Neural cell (in vitro differentiated cells): ENCODE measurements around the gene RAD51C. TPM values are rescaled to one million over a fixed set of nuclear protein-coding genes. Genes with fewer than 3 reads are reported as not detected.
A peak's percentile ranks its signal among the peaks of the same experiment; 100 is the strongest.

Source experiments
- H2AFZ ChIP-seq: fragments of 200-600, 300-800 bp; sonication (generic), shearing (Covaris generic); 2 replicates; pipeline ENCODE4 v1.6.0; 2014; ENCODE audit warnings: low read depth, mild to moderate bottlenecking, antibody characterized with exemption, low read length, moderate library complexity
- H3F3A ChIP-seq: fragments of 200-600 bp; shearing (Covaris generic); 2 replicates; pipeline ENCODE4 v1.6.1; 2016; ENCODE audit warnings: mild to moderate bottlenecking, moderate library complexity, mixed read lengths, antibody characterized with exemption, low read length; ENCODE audit not compliant: insufficient read depth, poor library complexity, severe bottlenecking
- H3K27ac ChIP-seq: fragments of 200-600, 300-800 bp; sonication (generic), shearing (Covaris generic); 2 replicates; pipeline ENCODE4 v1.5.1; 2014; ENCODE audit warnings: mild to moderate bottlenecking, low read length, moderate library complexity
- H3K27me3 ChIP-seq: fragments of 300-800, 200-600 bp; sonication (generic), shearing (Covaris generic); 2 replicates; pipeline ENCODE4 v1.6.0; 2014; ENCODE audit warnings: mild to moderate bottlenecking, low read depth, low read length, moderate library complexity; ENCODE audit not compliant: insufficient read depth
- H3K36me3 ChIP-seq: fragments of 300-800, 200-600 bp; sonication (generic), shearing (Covaris generic); 2 replicates; pipeline ENCODE4 v1.5.1; 2014; ENCODE audit warnings: mild to moderate bottlenecking, antibody characterized with exemption, low read length, moderate library complexity; ENCODE audit not compliant: insufficient read depth
- H3K4me2 ChIP-seq: fragments of 300-800, 200-600 bp; sonication (generic), shearing (Covaris generic); 2 replicates; pipeline ENCODE4 v1.6.0; 2014; ENCODE audit warnings: mild to moderate bottlenecking, low read length
- H3K4me3 ChIP-seq: fragments of 300-800, 200-600 bp; sonication (generic), shearing (Covaris generic); 2 replicates; pipeline ENCODE4 v1.5.1; 2014; ENCODE audit warnings: mild to moderate bottlenecking, low read length, moderate library complexity
- H3K79me2 ChIP-seq: fragments of 200-600 bp; shearing (Covaris generic); replicated peaks from 2 replicates; pipeline ENCODE4 v1.6.0; 2014; ENCODE audit warnings: mild to moderate bottlenecking, low read length, moderate library complexity; ENCODE audit not compliant: insufficient read depth
- H3K9ac ChIP-seq: fragments of 300-800, 200-600 bp; sonication (generic), shearing (Covaris generic); 2 replicates; pipeline ENCODE4 v1.6.1; 2016; ENCODE audit warnings: mild to moderate bottlenecking, low read length, mixed read lengths
- H3K9me2 ChIP-seq: fragments of 200-600 bp; shearing (Covaris generic); 2 replicates; pipeline ENCODE4 v1.6.1; 2016; ENCODE audit warnings: mild to moderate bottlenecking, low read length, mixed read lengths; ENCODE audit not compliant: insufficient read depth
- H3K9me3 ChIP-seq: fragments of 200-600, 300-800 bp; sonication (generic), shearing (Covaris generic); 2 replicates; pipeline ENCODE4 v1.6.1; 2016; ENCODE audit warnings: mild to moderate bottlenecking, mixed run types, low read length, moderate library complexity, mixed read lengths
- H4K20me1 ChIP-seq: fragments of 200-600 bp; shearing (Covaris generic); 2 replicates; pipeline ENCODE4 v1.6.1; 2016; ENCODE audit warnings: mild to moderate bottlenecking, mixed run types; ENCODE audit not compliant: insufficient read depth
- CTCF ChIP-seq: fragments of 450-650 bp; IDR thresholded peaks from 2 replicates; pipeline ENCODE4 v1.5.1; 2014; ENCODE audit warnings: antibody characterized with exemption, mild to moderate bottlenecking, moderate library complexity; ENCODE audit not compliant: poor library complexity, severe bottlenecking
- EZH2 ChIP-seq: fragments of 200-600, 300-800 bp; shearing (Covaris generic), sonication (generic); IDR thresholded peaks from 2 replicates; pipeline ENCODE4 v1.6.1; 2014; ENCODE audit warnings: antibody characterized with exemption, low read length, borderline replicate concordance, mild to moderate bottlenecking; ENCODE audit not compliant: insufficient read depth, poor library complexity, severe bottlenecking
- MXI1 ChIP-seq: fragments of 450-650 bp; conservative IDR thresholded peaks from 2 replicates; pipeline ENCODE4 v1.6.1; 2014; ENCODE audit warnings: antibody characterized with exemption, mild to moderate bottlenecking; ENCODE audit not compliant: poor library complexity, severe bottlenecking
- POLR2AphosphoS5 ChIP-seq: IDR thresholded peaks from 2 replicates; pipeline ENCODE4 v1.6.1; 2012
- REST ChIP-seq: IDR thresholded peaks from 2 replicates; pipeline ENCODE4 v1.6.1; 2012; ENCODE audit warnings: borderline replicate concordance
- TAF1 ChIP-seq: IDR thresholded peaks from 2 replicates; pipeline ENCODE4 v1.6.1; 2012; ENCODE audit warnings: low read depth
- polyA plus RNA-seq: library from polyadenylated mRNA; depleted of rRNA; stranded (reverse); fragments of >200 nt; gene quantifications from 2 replicates; pipeline ENCODE4 v1.2.3, GENCODE V29; 2014

Gene RAD51C
- polyA plus RNA-seq, 1 donor from 2014 or later = 25.1 TPM

GRCh38 chr17:58665946-58666857 lies 26.2 kb upstream of the RAD51C start:
- H3K4me3 ChIP-seq = no peak overlapping the region
- no peaks in the 10 kb centered on the region for H3F3A ChIP-seq
- no peaks in the 10 kb centered on the region for H4K20me1 ChIP-seq
- no peaks in the 10 kb centered on the region for H3K79me2 ChIP-seq
- no peaks in the 10 kb centered on the region for H3K9me3 ChIP-seq
- H2AFZ ChIP-seq = no peak overlapping the region
- H3K36me3 ChIP-seq = no peaks in the 10 kb centered on the region
- H3K27me3 ChIP-seq = no peaks in the 10 kb centered on the region
- no peak overlapping the region for H3K9ac ChIP-seq
- H3K27ac ChIP-seq = no peak overlapping the region
- no peak overlapping the region for H3K4me2 ChIP-seq
- TF ChIP-seq CTCF (no peak), POLR2AphosphoS5 (peak; percentile 9), EZH2 (no peak), MXI1 (no peak)
- H3K9me2 ChIP-seq = no peaks in the 10 kb centered on the region

GRCh38 chr17:58666858-58667267 lies 25.5 kb upstream of the RAD51C start:
- Histone ChIP-seq H3K27ac (no peak overlapping the region), H3K4me2 (no peak overlapping the region)

More at GRCh38 chr17:58666858-58667267, 25.5 kb upstream of the RAD51C start:
- H3K36me3 ChIP-seq = no peaks in the 10 kb centered on the region
- no peaks in the 10 kb centered on the region for H3K9me2 ChIP-seq
- H3K79me2 ChIP-seq = no peaks in the 10 kb centered on the region
- no peaks in the 10 kb centered on the region for H3F3A ChIP-seq
- no peak for TF ChIP-seq TAF1
- no peak for TF ChIP-seq REST
- TF ChIP-seq POLR2AphosphoS5 = no peak
- H3K9me3 ChIP-seq = no peaks in the 10 kb centered on the region
- no peak overlapping the region for H3K4me3 ChIP-seq
- no peaks in the 10 kb centered on the region for H4K20me1 ChIP-seq
- H3K9ac ChIP-seq = no peak overlapping the region
- H2AFZ ChIP-seq = no peak overlapping the region
- no peaks in the 10 kb centered on the region for H3K27me3 ChIP-seq
